A549 (cell line): Measurements from ENCODE around the gene SCYL2. TPM values are rescaled to one million over a fixed set of nuclear protein-coding genes. Genes with fewer than 3 reads are reported as not detected.
"Not testable (repeated sequence)": the region's sequence is repeated elsewhere in the genome, so short reads cannot be mapped to it uniquely, and the experiment has no call there.

ENCODE experiments used
- ATAC-seq, 2 experiments: fragments of 200-7000 bp in 1 of 2; fragments of >200 bp in 1 of 2; cut with Nextera tagmentation in 1 of 2; cut with Tn5 transposase in 1 of 2; 3 replicates each; pipeline versions ENCODE4 v1.8.0 to v1.9.1; 2018 to 2020; ENCODE audit warnings: mild to moderate bottlenecking in 1 of 2, moderate library complexity in 1 of 2
- CTCF ChIA-PET: fragments of 300-600 bp; sonication (Branson Sonifier 250); formaldehyde crosslinking; extraction: SDS; loops from one replicate; lab custom pipeline; 2021; ENCODE audit warnings: antibody characterized with exemption, inconsistent platforms; lab: Yijun Ruan, JAX
- POLR2A ChIA-PET: fragments of 350-600 bp; formaldehyde crosslinking; extraction: SDS; loops from one replicate; lab custom pipeline; 2021; ENCODE audit warnings: antibody characterized with exemption, inconsistent platforms; lab: Yijun Ruan, JAX
- DNase-seq, 2 experiments: peaks; one replicate each; pipeline versions ENCODE4 v3.0.0 to v3.0.0-alpha.2; 2011 to 2016; ENCODE audit warnings: low read depth in 1 of 2, low spot score in 1 of 2
- FAIRE-seq: peaks from 2 replicates; lab custom pipeline; 2011; peaks lifted over from hg19 to GRCh38; lab: Jason Lieb, UNC
- H3K27ac ChIP-seq, 2 experiments: fragments of >200 bp; sonication (Bioruptor Twin); formaldehyde crosslinking; 3 replicates each; pipeline ENCODE4 v1.5.1; 2016 to 2017
- H3K4me1 ChIP-seq: fragments of >200 bp; sonication (Bioruptor Twin); formaldehyde crosslinking; 3 replicates; pipeline ENCODE4 v1.6.1; 2016
- H3K4me2 ChIP-seq: fragments of >200 bp; sonication (Bioruptor Twin); formaldehyde crosslinking; 3 replicates; pipeline ENCODE4 v1.6.1; 2016
- H3K4me3 ChIP-seq: fragments of >200 bp; sonication (Bioruptor Twin); formaldehyde crosslinking; 3 replicates; pipeline ENCODE4 v1.5.1; 2016
- H3K9me3 ChIP-seq: fragments of >200 bp; sonication (Bioruptor Twin); formaldehyde crosslinking; 3 replicates; pipeline ENCODE4 v1.6.1; 2016
- ATOH8 ChIP-seq: fragments of 250-450 bp; sonication (Bioruptor Pico); IDR thresholded peaks from 2 replicates; pipeline ENCODE4 v1.5.0; 2020; ENCODE audit warnings: low read depth, mild to moderate bottlenecking, moderate library complexity
- BCL3 ChIP-seq: fragments of >200 bp; sonication (Bioruptor Twin); formaldehyde crosslinking; IDR thresholded peaks from 3 replicates; pipeline ENCODE4 v1.6.1; 2016
- CBX8 ChIP-seq: fragments of 200-600 bp; sonication (generic); IDR thresholded peaks from 2 replicates; pipeline ENCODE4 v1.6.1; 2016
- CHD4 ChIP-seq: fragments of 200-600 bp; sonication (generic); IDR thresholded peaks from 2 replicates; pipeline ENCODE4 v1.6.1; 2016; ENCODE audit warnings: antibody characterized with exemption, mild to moderate bottlenecking, borderline replicate concordance
- CTCF ChIP-seq: fragments of >200 bp; sonication (Bioruptor Twin); formaldehyde crosslinking; IDR thresholded peaks from 3 replicates; pipeline ENCODE4 v1.5.1; 2016
- ELK1 ChIP-seq: fragments of 150-350 bp; IDR thresholded peaks from 2 replicates; pipeline ENCODE4 v1.6.1; 2014; ENCODE audit warnings: low read depth, mild to moderate bottlenecking, low read length
- FOSB ChIP-seq: fragments of 250-450 bp; sonication (Bioruptor Pico); IDR thresholded peaks from 2 replicates; pipeline ENCODE4 v1.5.0; 2020; ENCODE audit warnings: mild to moderate bottlenecking, moderate library complexity
- HOXA7 ChIP-seq: fragments of 250-450 bp; sonication (Bioruptor Pico); IDR thresholded peaks from 2 replicates; pipeline ENCODE4 v1.5.0; 2020; ENCODE audit warnings: mild to moderate bottlenecking, moderate library complexity
- JUN ChIP-seq, 2 experiments: fragments of >200 bp; sonication (Bioruptor Twin); formaldehyde crosslinking; IDR thresholded peaks; 2 replicates in 1 of 2; 3 replicates in 1 of 2; pipeline ENCODE4 v1.6.1; 2016 to 2017
- KDM1A ChIP-seq: fragments of 200-600 bp; sonication (generic); IDR thresholded peaks from 2 replicates; pipeline ENCODE4 v1.6.1; 2016; ENCODE audit warnings: low read depth, mild to moderate bottlenecking
- KDM5A ChIP-seq: fragments of 200-600 bp; sonication (generic); IDR thresholded peaks from 2 replicates; pipeline ENCODE4 v1.6.1; 2016; ENCODE audit warnings: antibody characterized with exemption, mild to moderate bottlenecking
- MAFK ChIP-seq: fragments of 450-650 bp; IDR thresholded peaks from 2 replicates; pipeline ENCODE4 v1.6.1; 2014; ENCODE audit not compliant: partially characterized antibody
- PHF8 ChIP-seq: fragments of 200-600 bp; sonication (generic); IDR thresholded peaks from 2 replicates; pipeline ENCODE4 v1.6.1; 2016; ENCODE audit warnings: low read depth, mild to moderate bottlenecking, antibody characterized with exemption, moderate library complexity, borderline replicate concordance
- RCOR1 ChIP-seq: fragments of 150-350 bp; IDR thresholded peaks from 2 replicates; pipeline ENCODE4 v1.6.1; 2014; ENCODE audit warnings: antibody characterized with exemption, low read length, low read depth
- RFX5 ChIP-seq: fragments of 450-650 bp; IDR thresholded peaks from 2 replicates; pipeline ENCODE4 v1.7.1; 2014; ENCODE audit warnings: antibody characterized with exemption, mild to moderate bottlenecking, moderate library complexity
- RNF2 ChIP-seq: fragments of 200-600 bp; sonication (generic); IDR thresholded peaks from 2 replicates; pipeline ENCODE4 v1.6.1; 2016; ENCODE audit warnings: low read depth, mild to moderate bottlenecking, antibody characterized with exemption, moderate library complexity, borderline replicate concordance
- SMC3 ChIP-seq: fragments of >200 bp; sonication (Bioruptor Twin); formaldehyde crosslinking; IDR thresholded peaks from 3 replicates; pipeline ENCODE4 v1.6.1; 2018; ENCODE audit warnings: inconsistent platforms
- TP53 ChIP-seq: fragments of 250-450 bp; sonication (Bioruptor Pico); IDR thresholded peaks from 2 replicates; pipeline ENCODE4 v1.5.0; 2021; ENCODE audit warnings: mild to moderate bottlenecking, moderate library complexity
- USF2 ChIP-seq: fragments of 450-650 bp; IDR thresholded peaks from 2 replicates; pipeline ENCODE4 v1.6.1; 2014; ENCODE audit warnings: antibody characterized with exemption
- ZC3H11A ChIP-seq: fragments of 450-650 bp; IDR thresholded peaks from 2 replicates; pipeline ENCODE4 v1.6.1; 2014; ENCODE audit warnings: antibody characterized with exemption, mild to moderate bottlenecking
- ZSCAN20 ChIP-seq: fragments of 250-450 bp; sonication (Bioruptor Pico); IDR thresholded peaks from 2 replicates; pipeline ENCODE4 v1.8.0; 2022; ENCODE audit warnings: mild to moderate bottlenecking, moderate library complexity
- WGBS: methylation state at CpG from one replicate; pipeline ENCODE4 v1.1.6; 2017; ENCODE audit errors: missing lambda C conversion rate; 5-methylcytosine and 5-hydroxymethylcytosine counted together
- polyA plus RNA-seq, 4 experiments: library from polyadenylated mRNA; depleted of rRNA in 3 of 4; stranded (reverse); fragments of >200 nt; fragmentation: RNase III in 1 of 4; extraction: RNeasy Plus Mini Kit Qiagen cat#74134 plus additional on column Dnase treatment in 1 of 4; gene quantifications; 2 replicates in 3 of 4; 3 replicates in 1 of 4; pipeline ENCODE4 v1.2.3, GENCODE V29; 2011 to 2017

The SCYL2 gene
- polyA plus RNA-seq, 2 of the 4 experiments (the other 2 are of a cell fraction): 21.7 to 51.7 TPM

- ChIA-PET CTCF (interaction anchor here (1.4 kb wide), 1 partner anchor 9 kb away, joined by 3 read pairs; no protein-coding TSS in a partner anchor), POLR2A (no interaction called here)
- ATAC-seq (no peak), DNase-seq (no peak), FAIRE-seq (no peak)
- Histone ChIP-seq H3K4me1 (no peaks in the 10 kb centered on the region), H3K27ac (no peak overlapping the region), H3K4me2 (no peak overlapping the region), H3K9me3 (peaks cover 27% of the 10 kb centered on the region), H3K4me3 (no peak overlapping the region)
- WGBS: 91% methylated on average over 1 of the region's 1 CpG
- TF ChIP-seq TP53 (CRISPR knock-in tag) (no peak), KDM5A (no peak), RCOR1 (no peak), FOSB (CRISPR knock-in tag) (no peak), RNF2 (no peak), KDM1A (no peak), ZSCAN20 (CRISPR knock-in tag) (no peak), USF2 (no peak), ATOH8 (CRISPR knock-in tag) (no peak), ELK1 (no peak), MAFK (no peak), CHD4 (no peak), BCL3 (no peak), JUN (IDR thresholded peaks at IDR 0.05) (no peak), HOXA7 (no peak), CTCF (no peak), SMC3 (no peak), ZC3H11A (no peak)
These were observed 35.1 kb downstream of the SCYL2 start for GRCh38 chr12:100302081-100302480.

GRCh38 chr12:100303831-100304230 is 36.9 kb downstream of the SCYL2 start:
- ChIA-PET CTCF (interaction anchor here (0.9 to 1.0 kb wide), 2 partner anchors 19 to 69 kb away, joined by 3 to 4 read pairs; no protein-coding TSS in a partner anchor), POLR2A (no interaction called here)
- TF ChIP-seq PHF8 (no peak), USF2 (no peak), RFX5 (no peak), SMC3 (no peak), CBX8 (no peak)
- H3K4me2 ChIP-seq: no peak overlapping the region
- ATAC-seq (no peak), FAIRE-seq (no peak), DNase-seq (no peak)
- H3K4me1 ChIP-seq: no peaks in the 10 kb centered on the region
- no peak overlapping the region for H3K4me3 ChIP-seq
- 97% methylated on average over 4 of the region's 4 CpGs for WGBS
- H3K27ac ChIP-seq: no peak overlapping the region
- peaks cover 27% of the 10 kb centered on the region for H3K9me3 ChIP-seq

- CTCF ChIA-PET: interaction anchor here (1.0 kb wide), 1 partner anchor 70 kb away, joined by 4 read pairs; no protein-coding TSS in a partner anchor
- peaks cover 27% of the 10 kb centered on the region for H3K9me3 ChIP-seq
- DNase-seq, ATAC-seq, FAIRE-seq, H3K27ac ChIP-seq, H3K4me1 ChIP-seq, H3K4me2 ChIP-seq, POLR2A ChIA-PET, H3K4me3 ChIP-seq: not testable (repeated sequence)
- WGBS: 98% methylated on average over 7 of the region's 7 CpGs
These were observed 37.4 kb downstream of the SCYL2 start for GRCh38 chr12:100304334-100304733.

GRCh38 chr12:100308138-100308537 is 41.2 kb downstream of the SCYL2 start:
- ATAC-seq, H3K4me2 ChIP-seq, POLR2A ChIA-PET, H3K4me1 ChIP-seq, H3K27ac ChIP-seq, FAIRE-seq, DNase-seq, H3K4me3 ChIP-seq: not testable (repeated sequence)
- CTCF ChIA-PET: interaction anchor here (0.6 to 1.4 kb wide), 2 partner anchors 40 to 247 kb away, joined by 3 to 5 read pairs; no protein-coding TSS in a partner anchor
- 89% methylated on average over 5 of the region's 5 CpGs for WGBS
- H3K9me3 ChIP-seq: peaks cover 27% of the 10 kb centered on the region
